Smooth muscle cell (in vitro differentiated cells): ENCODE measurements around the gene KLF1. TPM values are rescaled to one million over a fixed set of nuclear protein-coding genes. Genes with fewer than 3 reads are reported as not detected.

Source experiments
- DNase-seq: peaks from one replicate; lab custom pipeline; 2025; ENCODE audit not compliant: unreplicated experiment; lab: John Stamatoyannopoulos, UW
- H2AFZ ChIP-seq: fragments of 200-600 bp; sonication (generic); 2 replicates; pipeline ENCODE4 v1.6.0; 2016; ENCODE audit warnings: antibody characterized with exemption, low read depth, mild to moderate bottlenecking
- H3F3A ChIP-seq: fragments of 200-600 bp; sonication (generic); 2 replicates; pipeline ENCODE4 v1.6.0; 2017; ENCODE audit warnings: antibody characterized with exemption, low read depth
- H3K27ac ChIP-seq: fragments of 200-600 bp; sonication (generic); 2 replicates; pipeline ENCODE4 v1.5.1; 2016; ENCODE audit warnings: low read depth, mild to moderate bottlenecking
- H3K27me3 ChIP-seq: fragments of 200-600 bp; sonication (generic); 2 replicates; pipeline ENCODE4 v1.6.1; 2016; ENCODE audit warnings: low read depth, mild to moderate bottlenecking
- H3K36me3 ChIP-seq: fragments of 200-600 bp; sonication (generic); 2 replicates; pipeline ENCODE4 v1.5.1; 2016; ENCODE audit warnings: low read depth
- H3K4me1 ChIP-seq: fragments of 200-600 bp; sonication (generic); 2 replicates; pipeline ENCODE4 v1.5.1; 2016; ENCODE audit warnings: low read depth
- H3K4me2 ChIP-seq: fragments of 200-600 bp; sonication (generic); 2 replicates; pipeline ENCODE4 v1.6.0; 2016; ENCODE audit warnings: mild to moderate bottlenecking
- H3K4me3 ChIP-seq: fragments of 200-600 bp; sonication (generic); 2 replicates; pipeline ENCODE4 v1.5.1; 2016; ENCODE audit warnings: mild to moderate bottlenecking
- H3K79me2 ChIP-seq: fragments of 200-600 bp; sonication (generic); 2 replicates; pipeline ENCODE4 v1.6.0; 2016; ENCODE audit warnings: low read depth, mild to moderate bottlenecking
- H3K9ac ChIP-seq: fragments of 200-600 bp; sonication (generic); 2 replicates; pipeline ENCODE4 v1.6.0; 2016; ENCODE audit warnings: low read depth
- H3K9me3 ChIP-seq: fragments of 200-600 bp; sonication (generic); replicated peaks from 2 replicates; pipeline ENCODE4 v1.5.1; 2016; ENCODE audit warnings: low read depth
- H4K20me1 ChIP-seq: fragments of 200-600 bp; sonication (generic); 2 replicates; pipeline ENCODE4 v1.6.0; 2016; ENCODE audit warnings: low read depth
- CTCF ChIP-seq: fragments of 200-600 bp; sonication (generic); IDR thresholded peaks from 2 replicates; pipeline ENCODE4 v1.5.1; 2017; ENCODE audit warnings: borderline replicate concordance, mild to moderate bottlenecking, antibody characterized with exemption; ENCODE audit not compliant: insufficient read depth, poor library complexity, severe bottlenecking
- WGBS: methylation state at CpG from one replicate; pipeline ENCODE4 v1.1.7; 2016; ENCODE audit warnings: low lambda C conversion rate; 5-methylcytosine and 5-hydroxymethylcytosine counted together
- polyA plus RNA-seq: library from polyadenylated mRNA; unstranded; fragments of >200 nt; fragmentation: Nextera tagmentation; extraction: Ambion mirVana; gene quantifications from 2 replicates; pipeline ENCODE4 v1.2.1, GENCODE V29; 2016
- total RNA-seq: library from RNA; depleted of rRNA; stranded (reverse); fragments of >200 nt; gene quantifications from 2 replicates; pipeline ENCODE4 v1.2.3, GENCODE V29; 2014

Gene KLF1
- total and polyA plus RNA-seq, 2 experiments from 2014 or later: 0.09 TPM; not detected in 1

GRCh38 chr19:12933287-12934072, 46.5 kb upstream of the KLF1 start, which contains the start of gene FARSA:
FARSA (minus strand) TSS chr19:12933711; CDS start chr19:12933696, 15 bp downstream.
- TF ChIP-seq CTCF: no peak
- Histone ChIP-seq H3K9me3 (no peaks in the 10 kb centered on the region), H3K9ac (peak within 1 kb of the TSS; percentile 49), H3K4me3 (peak within 1 kb of the TSS; percentile 66), H3K27me3 (no peaks in the 10 kb centered on the region), H3K36me3 (no peaks in the 10 kb centered on the region), H3K79me2 (peaks cover 23% of the 10 kb centered on the region), H3K4me2 (peak within 1 kb of the TSS; percentile 83), H4K20me1 (peaks cover 4% of the 10 kb centered on the region), H3K27ac (peak within 1 kb of the TSS; percentile 55), H3K4me1 (peaks cover 14% of the 10 kb centered on the region), H3F3A (no peaks in the 10 kb centered on the region), H2AFZ (peak within 1 kb of the TSS; percentile 97)
- 5% methylated on average over 50 of the region's 51 CpGs for WGBS
- peak; percentile 69 for DNase-seq

GRCh38 chr19:12932392-12933286, 45.6 kb upstream of the KLF1 start:
- Histone ChIP-seq H3K27ac (peak overlapping the region; percentile 55), H2AFZ (peak overlapping the region; percentile 9), H3K36me3 (no peaks in the 10 kb centered on the region), H3K4me3 (peak overlapping the region; percentile 66), H3K9me3 (no peaks in the 10 kb centered on the region), H3K4me2 (peak overlapping the region; percentile 83), H4K20me1 (peaks cover 4% of the 10 kb centered on the region), H3K4me1 (peaks cover 12% of the 10 kb centered on the region), H3K27me3 (no peaks in the 10 kb centered on the region), H3F3A (no peaks in the 10 kb centered on the region), H3K9ac (peak overlapping the region; percentile 49), H3K79me2 (peaks cover 23% of the 10 kb centered on the region)
- no peak for DNase-seq
- no peak for TF ChIP-seq CTCF
- 38% methylated on average over 16 of the region's 16 CpGs for WGBS

- Histone ChIP-seq H2AFZ (no peak overlapping the region), H3K9me3 (no peaks in the 10 kb centered on the region), H3F3A (no peaks in the 10 kb centered on the region), H3K4me3 (no peak overlapping the region), H4K20me1 (peaks cover 4% of the 10 kb centered on the region), H3K79me2 (peaks cover 23% of the 10 kb centered on the region), H3K27me3 (no peaks in the 10 kb centered on the region), H3K4me2 (no peak overlapping the region), H3K9ac (no peak overlapping the region), H3K36me3 (no peaks in the 10 kb centered on the region), H3K27ac (no peak overlapping the region), H3K4me1 (peaks cover 6% of the 10 kb centered on the region)
- WGBS: over 99% methylated on average over 19 of the region's 19 CpGs
- no peak for DNase-seq
- TF ChIP-seq CTCF: no peak
Measured at GRCh38 chr19:12930002-12930645, 43.1 kb upstream of the KLF1 start.
